GM19043 (cell line): ENCODE results near the gene PRRG4.
"Not testable (repeated sequence)": the region's sequence is repeated elsewhere in the genome, so short reads cannot be mapped to it uniquely, and the experiment has no call there.

ENCODE experiments used
- ATAC-seq: cut with Tn5 transposase; IDR thresholded peaks from one replicate; pipeline ENCODE4 v1.9.1; 2021; ENCODE audit warnings: low read depth; ENCODE audit not compliant: unreplicated experiment

The PRRG4 gene

GRCh38 chr11:32883421-32883820, 53.7 kb downstream of the PRRG4 start:
- ATAC-seq = no peak

GRCh38 chr11:32884023-32884422, 54.3 kb downstream of the PRRG4 start:
- no peak for ATAC-seq

GRCh38 chr11:32884770-32885384, 55.1 kb downstream of the PRRG4 start:
- ATAC-seq = no peak

GRCh38 chr11:32885556-32885955, 55.8 kb downstream of the PRRG4 start:
- no peak for ATAC-seq

- no peak for ATAC-seq
Measured at GRCh38 chr11:32886180-32886579, 56.5 kb downstream of the PRRG4 start.

- ATAC-seq = not testable (repeated sequence)
Measured at GRCh38 chr11:32887707-32888383, 58.1 kb downstream of the PRRG4 start.

GRCh38 chr11:32888384-32888710, 58.6 kb downstream of the PRRG4 start:
- not testable (repeated sequence) for ATAC-seq

GRCh38 chr11:32888805-32889204, 59.1 kb downstream of the PRRG4 start:
- no peak for ATAC-seq

- no peak for ATAC-seq
Measured at GRCh38 chr11:32890843-32891656, 61.3 kb downstream of the PRRG4 start.

- peak; percentile 21 for ATAC-seq
Measured at GRCh38 chr11:32891657-32892354, 62.1 kb downstream of the PRRG4 start.

GRCh38 chr11:32892355-32893092, 62.8 kb downstream of the PRRG4 start, which contains the start of gene QSER1:
Gene QSER1, plus strand, starts transcription at chr11:32892811. Its CDS starts 315 bp downstream, at chr11:32893126.
- peak; percentile 62 for ATAC-seq

GRCh38 chr11:32893093-32893342, 63.3 kb downstream of the PRRG4 start:
- ATAC-seq = no peak

- peak; percentile 22 for ATAC-seq
Measured at GRCh38 chr11:32893343-32894148, 63.8 kb downstream of the PRRG4 start.

- peak; percentile 27 for ATAC-seq
Measured at GRCh38 chr11:32894149-32894827, 64.6 kb downstream of the PRRG4 start.

GRCh38 chr11:32894921-32895320, 65.2 kb downstream of the PRRG4 start:
- ATAC-seq = no peak

GRCh38 chr11:32895471-32895870, 65.7 kb downstream of the PRRG4 start:
- ATAC-seq = no peak

- no peak for ATAC-seq
Measured at GRCh38 chr11:32897103-32897502, 67.4 kb downstream of the PRRG4 start.

GRCh38 chr11:32899438-32899837, 69.7 kb downstream of the PRRG4 start:
- ATAC-seq = peak; percentile 61

GRCh38 chr11:32902089-32902665, 72.5 kb downstream of the PRRG4 start:
- ATAC-seq = no peak
